SK-N-SH treated with all-trans-retinoic acid at 6 μM for 48 hours (cell line): ENCODE results near the gene CSNK1G3.

Experiments used
- OSR1 ChIP-seq: fragments of 250-450 bp; sonication (Bioruptor Pico); IDR thresholded peaks from 2 replicates; pipeline ENCODE4 v1.8.0; 2022; ENCODE audit warnings: moderate library complexity, mild to moderate bottlenecking, inconsistent platforms
- TCF4 ChIP-seq: fragments of 250-450 bp; sonication (Bioruptor Pico); IDR thresholded peaks from 2 replicates; pipeline ENCODE4 v1.8.0; 2021; ENCODE audit warnings: mild to moderate bottlenecking, moderate library complexity, borderline replicate concordance
- ZC3H10 ChIP-seq: fragments of 250-450 bp; sonication (Bioruptor Pico); IDR thresholded peaks from 2 replicates; pipeline ENCODE4 v1.5.1; 2021; ENCODE audit warnings: mild to moderate bottlenecking, moderate library complexity
- TF ChIP-seq, protein P1 (sequence below): fragments of 250-450 bp; sonication (Bioruptor Pico); IDR thresholded peaks from 2 replicates; pipeline ENCODE4 v1.8.0; 2020; ENCODE audit warnings: mild to moderate bottlenecking, moderate library complexity, borderline replicate concordance

DNA sequence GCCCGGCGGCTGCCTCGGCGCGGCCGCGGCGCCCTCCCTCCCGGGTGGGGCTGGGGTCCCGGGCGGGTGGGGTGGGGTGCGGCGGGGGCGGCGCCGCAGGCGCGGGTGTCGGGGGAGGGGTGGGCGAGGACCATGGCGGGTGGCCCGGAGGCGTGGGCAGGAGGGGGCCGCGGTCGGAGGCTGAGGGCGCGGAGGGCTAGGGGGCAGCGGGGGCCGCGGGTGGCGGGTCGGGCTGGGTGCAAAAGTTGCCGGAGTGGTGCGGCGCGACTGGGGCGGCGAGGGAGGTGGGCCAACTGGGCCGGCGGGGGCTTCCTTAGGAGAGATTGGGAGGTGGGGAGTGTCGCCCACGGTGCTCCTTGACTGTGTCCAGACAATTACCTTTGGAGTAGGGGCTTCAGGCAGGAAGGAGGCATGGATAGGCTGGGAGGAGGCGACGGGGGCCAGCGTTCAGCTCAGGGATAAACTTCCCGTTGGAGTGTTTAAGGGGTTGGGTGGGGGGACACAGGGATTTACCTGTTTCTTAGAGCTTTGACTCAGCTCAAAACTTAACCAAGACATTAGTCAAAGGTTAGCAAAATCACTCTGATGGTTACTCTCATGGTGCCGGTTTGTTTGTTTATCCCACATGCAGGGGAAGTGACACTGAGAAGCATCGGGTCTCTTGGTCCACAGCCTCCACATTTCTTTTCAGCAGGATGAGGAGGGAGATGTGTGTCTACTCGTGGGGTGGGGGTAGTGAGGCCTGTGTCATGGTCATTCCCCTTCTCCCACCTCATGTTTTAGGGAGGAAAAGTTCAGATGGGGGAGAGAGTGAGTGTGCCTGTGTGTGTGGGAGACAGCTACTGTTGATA, 859 bp downstream of the CSNK1G3 start:
- TF ChIP-seq OSR1 (CRISPR knock-in tag), result no peak
- no peak for TF ChIP-seq TCF4
- no peak for TF ChIP-seq ZC3H10 (CRISPR knock-in tag)
- TF ChIP-seq, protein P1, sequence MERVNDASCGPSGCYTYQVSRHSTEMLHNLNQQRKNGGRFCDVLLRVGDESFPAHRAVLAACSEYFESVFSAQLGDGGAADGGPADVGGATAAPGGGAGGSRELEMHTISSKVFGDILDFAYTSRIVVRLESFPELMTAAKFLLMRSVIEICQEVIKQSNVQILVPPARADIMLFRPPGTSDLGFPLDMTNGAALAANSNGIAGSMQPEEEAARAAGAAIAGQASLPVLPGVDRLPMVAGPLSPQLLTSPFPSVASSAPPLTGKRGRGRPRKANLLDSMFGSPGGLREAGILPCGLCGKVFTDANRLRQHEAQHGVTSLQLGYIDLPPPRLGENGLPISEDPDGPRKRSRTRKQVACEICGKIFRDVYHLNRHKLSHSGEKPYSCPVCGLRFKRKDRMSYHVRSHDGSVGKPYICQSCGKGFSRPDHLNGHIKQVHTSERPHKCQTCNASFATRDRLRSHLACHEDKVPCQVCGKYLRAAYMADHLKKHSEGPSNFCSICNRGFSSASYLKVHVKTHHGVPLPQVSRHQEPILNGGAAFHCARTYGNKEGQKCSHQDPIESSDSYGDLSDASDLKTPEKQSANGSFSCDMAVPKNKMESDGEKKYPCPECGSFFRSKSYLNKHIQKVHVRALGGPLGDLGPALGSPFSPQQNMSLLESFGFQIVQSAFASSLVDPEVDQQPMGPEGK (CRISPR knock-in tag), result no peak
